Endothelial cell of hepatic sinusoid (primary cell): ENCODE measurements around the gene TTC9B.
"Not testable (repeated sequence)": the region's sequence is repeated elsewhere in the genome, so short reads cannot be mapped to it uniquely, and the experiment has no call there.

Experiments
- in situ Hi-C: cut with HindIII; loops from 2 replicates; pipeline ENCODE4 v1.10.0; 2017; ENCODE audit warnings: low sequenced_read_pairs

The TTC9B gene

DNA sequence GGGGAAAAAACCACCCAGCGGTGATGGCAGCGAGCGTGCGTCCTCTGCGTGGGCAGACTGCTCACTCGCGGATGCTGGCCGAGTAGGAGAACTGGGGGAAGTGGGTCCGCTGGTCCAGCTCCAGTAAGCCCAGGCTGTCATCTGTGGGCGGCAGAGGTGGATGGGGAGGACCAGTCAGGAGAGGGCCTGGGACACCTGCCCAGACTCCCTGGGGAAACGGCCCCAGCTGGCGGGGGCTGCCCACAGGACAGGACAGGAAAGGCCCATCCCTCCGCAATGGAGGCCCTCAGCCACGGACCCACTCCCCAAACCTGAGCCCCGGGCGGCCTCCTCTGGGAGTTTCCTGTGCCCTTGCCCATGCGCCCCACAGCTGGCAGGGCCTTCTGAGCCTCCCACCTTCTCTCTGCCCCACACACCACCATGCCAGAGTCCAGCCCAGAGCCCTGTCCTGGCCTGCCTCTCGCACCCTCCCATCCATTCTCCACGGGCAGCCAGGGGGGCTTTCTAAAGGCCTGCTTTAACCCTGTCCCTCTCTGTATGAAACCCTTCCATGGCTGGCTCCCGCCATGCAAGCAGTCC is 15.7 kb upstream of the TTC9B start:
- in situ Hi-C loops: no loop called here

- in situ Hi-C loops: no loop called here
Observed at GRCh38 chr19:40232949-40233810, 15.0 kb upstream of the TTC9B start.

GRCh38 chr19:40232479-40232878 is 14.3 kb upstream of the TTC9B start:
- in situ Hi-C loops: no loop called here

DNA sequence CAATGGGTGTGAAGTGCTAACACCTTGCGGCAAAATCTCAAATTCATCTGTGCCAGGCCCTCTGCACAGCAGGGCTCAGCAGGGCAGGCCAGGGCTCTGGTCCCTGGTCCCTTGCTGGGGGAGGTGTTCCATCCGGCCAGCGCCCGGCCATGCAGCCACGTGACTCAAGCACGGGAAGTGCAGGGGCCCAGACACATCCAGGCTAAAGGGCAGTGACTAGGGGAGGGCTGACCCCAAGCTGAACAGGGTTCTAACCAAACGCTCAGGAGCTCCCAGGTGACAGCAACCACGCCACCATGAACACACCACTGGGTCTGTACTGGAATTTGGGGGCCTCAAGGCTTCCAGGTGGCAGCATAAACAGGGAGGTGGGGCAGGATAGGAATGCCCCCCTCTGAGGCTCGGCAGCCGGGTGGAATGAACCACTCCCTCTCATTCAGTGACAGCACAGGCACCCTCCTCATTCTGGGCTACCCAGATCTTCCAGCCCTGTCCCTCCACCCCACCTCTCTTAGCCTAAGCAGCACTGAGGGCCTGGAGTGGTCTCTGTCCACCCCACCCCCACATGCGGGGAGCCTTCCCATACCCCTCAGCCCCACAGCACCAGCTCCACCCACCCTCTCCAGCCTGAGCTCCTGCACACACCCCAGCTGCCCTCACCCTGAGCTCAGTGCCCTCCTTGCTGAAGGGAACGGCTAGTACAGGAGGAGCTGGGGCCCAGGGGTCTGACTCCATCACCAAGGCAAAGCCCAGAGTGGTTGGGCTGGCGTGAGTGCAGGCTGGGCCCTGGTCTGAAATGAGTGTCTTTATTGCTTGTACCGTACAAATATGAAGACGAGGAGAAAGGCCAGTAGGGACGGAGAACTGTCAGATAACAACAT is 13.6 kb upstream of the TTC9B start:
- in situ Hi-C loops: no loop called here

GRCh38 chr19:40231057-40231456 is 12.9 kb upstream of the TTC9B start:
- in situ Hi-C loops: no loop called here

DNA sequence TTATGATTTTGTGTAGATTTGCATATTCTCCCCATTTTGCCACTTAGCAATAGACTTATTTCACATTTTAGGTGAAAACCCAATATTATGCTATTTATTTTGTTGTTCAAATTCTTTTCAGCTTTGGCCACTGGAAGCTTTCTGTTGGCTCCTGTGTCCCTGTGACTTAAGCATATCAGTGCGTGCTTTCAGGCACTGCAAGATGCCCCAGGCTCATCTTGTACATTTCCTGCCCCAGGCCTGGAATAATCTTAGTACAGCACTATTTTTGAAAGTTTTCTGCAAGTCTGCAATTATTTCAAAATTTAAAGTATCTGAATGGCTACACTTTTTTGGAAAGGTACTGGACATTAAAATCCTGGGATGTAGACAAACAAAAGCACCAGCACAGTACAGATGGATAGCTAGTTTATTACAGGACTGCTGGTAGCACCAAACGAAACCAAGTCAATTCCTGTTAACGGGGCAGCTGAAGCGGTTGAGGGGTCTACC is 11.8 kb upstream of the TTC9B start:
- in situ Hi-C loops: no loop called here

DNA sequence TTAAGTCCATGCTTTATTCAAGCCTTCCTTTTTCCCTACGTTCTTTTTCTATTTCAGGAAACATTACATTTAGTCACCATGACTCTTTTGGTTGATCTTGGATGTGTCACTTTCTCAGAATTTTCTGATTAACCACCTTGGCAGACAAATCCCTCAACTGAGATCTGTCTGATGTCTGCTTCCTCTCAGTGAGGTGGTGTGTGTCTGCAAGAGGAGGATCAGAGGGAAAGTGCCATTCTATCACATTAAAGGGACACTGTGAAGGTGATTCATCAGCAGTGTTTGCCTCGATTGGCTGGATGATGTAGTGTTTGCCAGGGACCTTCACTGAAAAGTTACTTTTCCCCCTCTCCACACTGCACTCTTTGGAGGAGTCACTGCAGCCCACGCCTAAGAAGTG is 11.3 kb upstream of the TTC9B start:
- in situ Hi-C loops: no loop called here

GRCh38 chr19:40228863-40229262 is 10.7 kb upstream of the TTC9B start:
- in situ Hi-C loops: no loop called here

DNA sequence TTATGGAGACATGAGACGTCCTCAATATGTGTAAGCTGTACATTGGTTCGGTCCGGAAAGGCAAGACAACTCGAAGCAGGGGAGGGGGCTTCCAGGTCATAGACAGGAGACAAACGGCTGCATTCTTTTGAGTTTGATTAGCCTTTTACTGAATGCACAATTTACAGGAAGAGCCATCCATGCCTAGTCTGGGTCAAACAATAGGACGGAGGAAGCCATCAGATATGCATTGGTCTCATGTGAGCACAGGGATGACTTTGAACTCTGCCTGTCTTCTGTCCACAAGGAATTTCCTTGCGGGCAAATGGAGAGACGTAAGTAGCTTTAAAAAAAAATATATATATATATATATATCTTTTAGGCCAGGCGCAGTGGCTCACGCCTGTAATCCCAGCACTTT is 10.2 kb upstream of the TTC9B start:
- in situ Hi-C loops: no loop called here

DNA sequence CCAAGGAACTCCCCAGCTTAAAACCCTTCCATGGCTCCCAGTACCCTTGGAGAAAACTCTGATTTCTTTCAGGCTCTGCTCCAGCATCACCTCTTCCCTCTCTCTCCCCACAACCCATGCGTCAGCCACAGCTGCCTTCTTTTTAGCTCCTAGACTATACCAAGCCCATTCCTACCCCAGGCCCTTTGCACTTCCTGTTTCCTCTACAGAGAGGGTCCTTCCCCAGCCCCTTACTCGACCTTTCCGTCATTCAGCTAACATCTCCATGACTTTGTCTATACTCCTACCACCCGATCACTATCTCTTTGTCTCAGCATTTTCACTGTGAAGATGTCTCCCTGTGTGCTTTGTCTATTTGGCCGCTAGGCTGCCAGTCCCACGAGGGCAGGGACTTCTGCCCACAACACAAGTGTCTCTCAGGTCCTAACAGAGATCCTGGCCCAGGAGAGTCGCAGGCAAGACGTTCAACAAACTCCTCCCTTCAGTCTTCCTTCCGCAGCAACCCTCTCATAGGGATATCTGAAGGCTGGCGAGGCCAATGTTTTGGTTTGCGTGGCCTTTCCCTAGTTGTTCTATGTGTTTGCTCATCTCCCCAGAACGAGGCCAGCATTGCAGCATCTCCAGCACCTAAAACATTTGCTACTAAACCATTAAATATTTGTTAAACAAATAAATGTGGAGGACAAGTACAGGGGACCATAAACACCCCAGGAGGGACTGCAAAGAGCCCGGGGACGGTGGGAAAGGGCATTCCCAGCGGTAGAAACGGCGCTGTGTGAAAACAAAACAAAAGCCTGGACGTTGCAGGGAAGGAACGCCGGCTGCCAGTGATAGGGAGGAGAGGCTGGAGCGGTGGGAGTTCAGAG is 7.5 kb upstream of the TTC9B start:
- in situ Hi-C loops: no loop called here

DNA sequence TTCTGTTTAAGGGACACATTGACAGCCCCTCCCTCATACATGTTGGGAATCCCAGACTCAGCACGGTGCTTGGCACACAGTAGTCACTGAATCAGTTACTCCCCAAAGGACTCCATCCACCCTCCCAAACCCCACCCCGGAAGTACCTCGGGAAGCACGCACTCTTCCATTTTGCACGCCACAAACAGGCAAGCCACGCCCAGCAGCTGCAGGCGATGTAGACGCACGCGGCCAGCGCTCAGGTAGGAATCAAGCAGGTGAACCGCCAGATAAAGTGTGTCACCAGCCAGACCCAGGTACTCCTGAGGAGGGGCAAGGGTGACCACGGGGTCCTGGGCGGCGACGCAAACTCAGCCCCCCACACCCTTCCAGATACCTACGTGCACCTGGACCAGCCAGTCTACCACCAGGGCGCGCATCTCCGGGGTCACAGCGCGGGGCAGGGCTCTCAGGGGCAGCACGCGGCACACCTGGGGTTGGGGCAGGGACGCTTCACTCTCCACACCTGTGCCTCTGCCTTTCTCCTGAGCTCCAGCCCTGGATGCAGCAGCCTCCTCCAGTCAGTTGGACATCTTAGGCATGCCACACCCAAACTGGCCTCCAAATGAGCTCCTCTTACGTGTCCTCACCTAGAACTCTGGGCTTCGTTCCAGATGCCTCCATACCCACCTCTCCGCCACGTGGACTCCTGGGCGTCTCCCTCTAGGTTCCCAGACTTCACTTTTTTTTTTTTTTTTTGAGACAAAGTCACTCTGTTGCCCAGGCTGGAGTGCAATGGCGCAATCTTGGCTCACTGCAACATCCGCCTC is 6.4 kb upstream of the TTC9B start:
- in situ Hi-C loops: no loop called here

- in situ Hi-C loops: no loop called here
Observed at GRCh38 chr19:40223135-40223822, 5.1 kb upstream of the TTC9B start.

DNA sequence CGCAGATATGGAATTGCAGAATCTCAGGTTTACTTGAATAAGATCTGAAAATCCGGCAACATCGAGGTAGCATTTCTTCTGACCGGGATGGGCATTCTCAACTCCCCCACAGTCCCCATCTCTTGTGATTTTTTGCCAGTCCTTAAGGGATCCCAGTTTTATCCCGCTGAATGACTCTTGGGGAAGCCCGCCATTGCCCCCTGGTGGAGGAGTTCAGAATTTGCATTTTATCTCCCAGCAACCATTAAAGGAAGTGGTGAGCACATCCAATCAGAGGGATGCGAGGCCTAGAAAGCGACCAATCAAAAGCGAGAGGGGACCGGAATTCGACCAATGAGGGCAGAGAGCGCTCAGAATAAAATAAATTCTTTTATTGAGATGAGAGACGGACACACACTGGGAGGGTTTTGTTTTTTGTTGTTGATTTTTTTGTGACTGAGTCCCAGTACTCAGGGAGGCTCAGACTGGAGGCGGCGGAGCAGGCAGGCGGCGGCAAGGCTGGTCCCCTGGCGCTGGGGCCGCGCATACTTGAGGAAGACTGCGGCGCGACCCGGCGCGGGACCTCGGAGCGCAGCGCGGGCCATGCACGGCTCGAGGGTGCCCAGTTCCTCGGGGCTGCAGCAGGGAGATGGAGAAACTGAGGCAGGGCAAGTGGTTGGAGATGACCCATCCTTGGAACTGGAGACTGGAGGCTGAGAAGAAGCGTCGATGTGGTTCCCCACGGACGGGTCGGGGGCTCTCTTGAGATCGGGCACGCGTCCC is 3.9 kb upstream of the TTC9B start:
- in situ Hi-C loops: no loop called here

- in situ Hi-C loops: no loop called here
Observed at GRCh38 chr19:40220674-40221073, 2.5 kb upstream of the TTC9B start.

DNA sequence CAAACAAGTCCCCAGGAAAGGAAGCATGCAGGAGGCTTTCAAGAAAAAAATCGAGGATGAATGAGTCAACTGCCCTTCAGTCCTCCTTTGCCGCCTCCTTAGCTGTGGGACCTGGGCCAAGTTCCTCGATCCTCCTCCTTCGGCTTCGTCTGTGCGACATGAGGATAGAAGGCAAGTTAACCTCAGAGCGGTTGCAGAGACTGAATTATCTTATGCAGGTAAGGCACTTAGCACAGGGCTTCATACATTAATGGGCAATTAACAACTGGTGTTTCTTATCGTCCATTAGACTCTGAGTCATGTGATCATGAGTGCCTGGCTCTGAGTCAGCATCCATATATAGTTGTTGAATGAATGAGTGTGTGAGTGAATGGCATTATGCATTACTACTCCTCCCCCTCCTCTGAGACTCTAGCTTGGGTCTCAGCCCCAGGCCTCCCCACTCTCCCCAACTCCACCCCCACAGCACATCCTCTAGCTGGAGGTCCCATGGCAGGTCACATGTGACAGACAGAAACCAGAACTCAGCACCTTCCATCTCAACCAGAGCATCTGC is 1.6 kb upstream of the TTC9B start:
- in situ Hi-C loops: no loop called here

DNA sequence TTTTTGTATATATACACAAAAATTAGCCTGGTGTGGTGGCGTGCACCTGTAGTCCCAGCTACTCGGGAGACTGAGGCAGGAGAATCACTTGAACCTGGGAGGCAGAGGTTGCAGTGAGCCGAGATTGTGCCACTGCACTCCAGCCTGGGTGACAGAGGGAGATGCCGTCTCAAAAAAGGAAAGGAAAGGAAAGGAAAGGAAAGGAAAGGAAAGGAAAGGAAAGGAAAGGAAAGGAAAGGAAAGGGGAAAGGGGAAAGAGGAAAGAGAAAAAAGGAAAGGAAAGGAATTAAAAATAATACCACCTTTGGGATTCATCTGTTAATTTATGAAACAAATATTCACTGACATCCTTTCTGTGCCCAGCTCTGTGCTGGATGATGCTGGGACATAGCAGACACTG is 845 bp upstream of the TTC9B start:
- in situ Hi-C loops: not testable (repeated sequence)

DNA sequence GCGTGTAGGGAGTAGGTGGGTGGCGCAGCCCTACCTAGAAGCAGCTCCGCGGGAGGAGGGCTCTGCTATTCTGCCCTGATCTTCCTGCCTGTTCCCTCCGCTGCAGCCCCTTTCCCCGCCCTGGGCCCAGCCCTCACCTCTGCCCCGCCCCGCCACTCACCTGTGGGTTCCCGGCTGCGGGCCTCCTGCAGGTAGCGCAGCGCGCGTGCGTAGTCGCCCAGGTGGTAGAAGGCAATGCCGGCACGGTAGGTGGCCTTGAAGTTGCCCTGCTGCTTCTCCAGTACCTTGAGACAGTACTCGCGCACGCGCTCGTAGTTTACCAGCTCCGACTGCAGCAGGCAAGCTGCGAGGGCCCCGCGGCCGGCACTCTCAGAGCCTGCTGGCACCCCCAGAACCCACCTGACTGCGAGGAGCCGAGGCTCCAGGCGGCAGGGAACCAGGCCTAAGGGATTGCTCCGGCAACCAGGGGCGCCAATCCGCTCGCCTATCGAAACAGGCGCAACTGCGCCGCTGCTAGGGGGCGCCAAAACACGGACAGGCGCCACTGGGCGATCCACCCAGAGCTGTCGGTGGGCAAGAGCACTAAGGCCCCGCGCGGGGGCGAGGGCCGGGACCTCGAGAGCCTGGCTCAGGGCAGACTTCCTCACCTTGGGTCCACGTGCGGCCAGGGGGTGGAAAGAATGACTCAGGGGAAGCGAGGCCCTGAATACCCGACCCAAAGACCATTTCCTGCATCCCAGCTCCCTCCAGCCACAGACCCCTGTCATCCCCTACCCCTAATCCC is 965 bp downstream of the TTC9B start:
- in situ Hi-C loops: no loop called here

DNA sequence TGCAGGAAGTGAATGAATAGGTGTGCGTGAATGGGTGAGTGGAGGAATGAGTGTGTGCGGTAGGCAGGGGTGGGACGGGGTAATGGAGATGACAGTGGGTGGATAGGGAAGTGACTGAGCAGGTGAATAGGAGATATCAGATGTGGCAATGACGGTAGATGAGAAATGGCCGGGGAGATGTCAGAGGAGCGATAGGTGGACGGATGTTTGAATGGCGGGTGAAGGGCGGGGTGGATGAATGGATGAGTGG is 1.5 kb downstream of the TTC9B start:
- in situ Hi-C loops: no loop called here
